T-helper 1 cell treated with Interleukin-12 subunit alpha and Interleukin-12 subunit beta and Interleukin-4 antibody, amounts not matched to agents 30 ng/mL and 1 ng/mL, for 36 hours (primary cell): ENCODE data around the gene ZNF112. TPM values are rescaled to one million over a fixed set of nuclear protein-coding genes. Genes with fewer than 3 reads are reported as not detected.

ENCODE experiments used
- intact Hi-C: fragments of 100-400 bp; cut with micrococcal nuclease; formaldehyde crosslinking; loops from one replicate; pipeline ENCODE4 v1.15.1; 2024
- total RNA-seq: library from RNA; stranded (reverse); gene quantifications from 2 replicates; pipeline ENCODE4 v1.2.3, GENCODE V29; 2022

ZNF112 gene
- total RNA-seq, 1 donor from 2014 or later = not detected

- intact Hi-C loops = no loop called here
Measured at GRCh38 chr19:44284968-44285367, 71.5 kb downstream of the ZNF112 start.

GRCh38 chr19:44282846-44283245, 73.6 kb downstream of the ZNF112 start:
- intact Hi-C loops = no loop called here

- intact Hi-C loops = no loop called here
Measured at GRCh38 chr19:44280916-44281315, 75.6 kb downstream of the ZNF112 start.

- intact Hi-C loops = no loop called here
Measured at GRCh38 chr19:44278181-44278690, 78.2 kb downstream of the ZNF112 start.

- intact Hi-C loops = no loop called here
Measured at GRCh38 chr19:44277331-44277730, 79.1 kb downstream of the ZNF112 start.

Other genes starting within 250 kb of the ZNF112 start
- gene ZNF225, start 243.3 kb downstream of the ZNF112 start, total RNA-seq = 4.6 and 5.2 TPM in 2 replicates
- gene ZNF234, start 215.1 kb downstream of the ZNF112 start, total RNA-seq = 11.7 and 13.2 TPM in 2 replicates
- 20.0 and 20.6 TPM in 2 replicates for gene ZNF226, start 191.6 kb downstream of the ZNF112 start, total RNA-seq
- gene ZNF227, start 144.1 kb downstream of the ZNF112 start, total RNA-seq = 30.3 and 30.4 TPM in 2 replicates
- 0.37 and 0.59 TPM in 2 replicates for gene ZNF233, start 96.8 kb downstream of the ZNF112 start, total RNA-seq
- gene ZNF235, start 51.7 kb downstream of the ZNF112 start, total RNA-seq = 5.8 and 6.5 TPM in 2 replicates
- gene ZNF285, start 44.9 kb upstream of the ZNF112 start, total RNA-seq = 0.05 TPM in 1 of 2 replicates, not detected in the other
- 0.05 and 0.44 TPM in 2 replicates for gene ZNF229, start 91.8 kb upstream of the ZNF112 start, total RNA-seq
- 9.9 and 11.3 TPM in 2 replicates for gene ZNF180, start 143.8 kb upstream of the ZNF112 start, total RNA-seq
- not detected in 2 replicates for gene CEACAM20, start 173.0 kb upstream of the ZNF112 start, total RNA-seq